AML-193 (cell line): ENCODE measurements around the gene PDXDC1.
"Not testable (repeated sequence)": the region's sequence is repeated elsewhere in the genome, so short reads cannot be mapped to it uniquely, and the experiment has no call there.

Source experiments
- DNase-seq, 2 experiments: peaks; one replicate each; lab custom pipeline; 2025; lab: John Stamatoyannopoulos, UW

The PDXDC1 gene

GRCh38 chr16:15065961-15066360 lies 91.1 kb downstream of the PDXDC1 start:
- DNase-seq: not testable (repeated sequence)

GRCh38 chr16:15066690-15067089 lies 91.9 kb downstream of the PDXDC1 start:
- not testable (repeated sequence) for DNase-seq

- DNase-seq: not testable (repeated sequence)
Observed at GRCh38 chr16:15071013-15071412, 96.2 kb downstream of the PDXDC1 start.

- DNase-seq: peak in 1 of 2 experiments; percentile 10
Observed at GRCh38 chr16:15071916-15072769, 97.3 kb downstream of the PDXDC1 start.

GRCh38 chr16:15073101-15073500 lies 98.3 kb downstream of the PDXDC1 start:
- no peak for DNase-seq

- DNase-seq: not testable (repeated sequence)
Observed at GRCh38 chr16:15076161-15076560, 101.3 kb downstream of the PDXDC1 start.

GRCh38 chr16:15080883-15081282 lies 106.1 kb downstream of the PDXDC1 start:
- not testable (repeated sequence) for DNase-seq

GRCh38 chr16:15082788-15083187 lies 108.0 kb downstream of the PDXDC1 start:
- DNase-seq: not testable (repeated sequence)

- not testable (repeated sequence) for DNase-seq
Observed at GRCh38 chr16:15090663-15091269, 115.9 kb downstream of the PDXDC1 start.

- DNase-seq: not testable (repeated sequence)
Observed at GRCh38 chr16:15093571-15093954, 118.7 kb downstream of the PDXDC1 start.

- peak; percentile 72 to 82 for DNase-seq
Observed at GRCh38 chr16:15093955-15094827, 119.4 kb downstream of the PDXDC1 start, which contains the start of gene RRN3. RRN3 (minus strand) TSS chr16:15094272; CDS start chr16:15094233, 39 bp downstream.

GRCh38 chr16:15096583-15096972 lies 121.8 kb downstream of the PDXDC1 start:
- not testable (repeated sequence) for DNase-seq

- not testable (repeated sequence) for DNase-seq
Observed at GRCh38 chr16:15099366-15099909, 124.6 kb downstream of the PDXDC1 start.

GRCh38 chr16:15100372-15100987 lies 125.7 kb downstream of the PDXDC1 start:
- not testable (repeated sequence) for DNase-seq

- DNase-seq: not testable (repeated sequence)
Observed at GRCh38 chr16:15127641-15128425, 153.0 kb downstream of the PDXDC1 start.

- DNase-seq: not testable (repeated sequence)
Observed at GRCh38 chr16:15130256-15130932, 155.6 kb downstream of the PDXDC1 start.

GRCh38 chr16:15130943-15131700 lies 156.3 kb downstream of the PDXDC1 start:
- DNase-seq: not testable (repeated sequence)

- not testable (repeated sequence) for DNase-seq
Observed at GRCh38 chr16:15132719-15133428, 158.0 kb downstream of the PDXDC1 start.
